GM18867 (cell line): ENCODE measurements around the gene LONRF2.
A peak's percentile ranks its signal among the peaks of the same experiment; 100 is the strongest.

Source experiments
- ATAC-seq: cut with Tn5 transposase; IDR thresholded peaks from one replicate; pipeline ENCODE4 v1.9.1; 2021; ENCODE audit warnings: mild to moderate bottlenecking, moderate library complexity; ENCODE audit not compliant: unreplicated experiment

Gene LONRF2

DNA sequence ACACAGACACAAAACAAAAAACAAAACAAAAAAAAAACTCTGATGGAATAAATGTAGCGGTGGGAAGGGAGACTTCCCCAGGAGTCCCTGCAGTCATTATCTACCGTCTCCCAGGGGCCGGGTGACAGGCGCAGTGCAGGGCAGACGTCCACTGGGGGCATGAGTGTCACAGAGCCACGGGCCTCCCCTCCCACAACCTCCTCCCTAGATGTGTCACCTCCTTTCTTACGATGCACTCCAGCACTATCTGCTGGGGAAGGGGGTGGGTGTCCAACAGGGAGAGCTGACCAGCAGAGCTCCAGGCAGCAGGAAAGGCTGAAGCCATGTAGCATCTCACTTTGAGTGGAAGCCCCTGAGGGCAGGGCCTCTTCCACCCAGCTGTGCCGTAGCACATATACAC is 84.5 kb downstream of the LONRF2 start:
- no peak for ATAC-seq

DNA sequence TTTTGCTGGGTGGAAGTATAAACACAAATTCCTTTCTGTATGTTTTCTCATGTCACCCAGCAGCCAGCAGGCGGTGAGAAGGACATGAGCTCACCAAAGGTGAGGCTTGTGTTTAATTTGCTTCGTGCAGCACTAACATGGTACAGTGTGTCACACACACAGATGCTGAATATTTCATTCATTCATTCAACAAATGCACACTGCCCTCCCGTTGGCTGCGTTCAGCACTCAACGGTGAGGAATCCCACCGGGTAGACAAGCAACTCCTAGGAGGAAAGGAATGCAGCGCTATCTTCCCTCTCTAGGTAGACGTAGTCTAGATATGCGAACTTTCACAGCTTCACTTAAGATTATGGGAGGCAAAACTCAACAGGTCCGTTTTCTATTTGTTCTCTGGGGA is 85.1 kb downstream of the LONRF2 start:
- no peak for ATAC-seq

DNA sequence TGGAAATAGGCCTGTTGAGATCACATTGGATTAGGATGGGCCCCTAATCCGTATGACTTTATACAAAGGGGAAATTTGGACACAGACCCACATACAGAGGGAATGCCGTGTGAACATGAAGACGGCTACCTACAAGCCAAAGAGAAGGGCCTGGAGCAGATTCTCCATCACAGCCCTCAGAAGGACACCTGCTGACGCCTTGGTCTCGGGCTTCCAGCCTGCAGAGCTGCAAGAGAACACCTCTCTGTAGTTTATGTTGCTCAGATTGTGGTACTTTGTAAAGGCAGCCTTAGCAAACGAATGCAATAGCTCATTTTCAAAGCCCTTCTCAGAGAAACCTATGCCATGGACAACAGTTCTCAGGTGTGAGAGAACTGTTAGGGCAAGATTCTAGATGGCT is 86.1 kb downstream of the LONRF2 start:
- no peak for ATAC-seq

DNA sequence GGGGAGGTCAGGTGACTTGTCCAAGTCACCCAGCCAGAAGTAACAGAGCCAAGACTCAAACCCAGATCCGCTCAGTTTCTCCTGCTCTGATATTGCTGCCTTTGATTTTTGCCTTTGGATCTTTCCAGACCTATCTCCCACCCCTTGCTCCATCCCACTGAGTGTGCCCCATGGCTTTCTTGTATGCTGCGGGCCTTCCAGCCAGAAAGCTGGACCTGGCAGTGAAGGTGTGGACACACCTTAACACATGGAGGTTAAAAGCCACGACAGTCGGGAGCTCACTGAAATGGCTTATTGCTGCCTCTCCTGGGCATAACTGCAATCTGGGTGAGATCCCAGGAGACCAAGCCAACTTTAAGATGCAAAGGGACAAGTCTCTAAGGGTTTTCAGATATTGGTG is 86.7 kb downstream of the LONRF2 start:
- no peak for ATAC-seq

DNA sequence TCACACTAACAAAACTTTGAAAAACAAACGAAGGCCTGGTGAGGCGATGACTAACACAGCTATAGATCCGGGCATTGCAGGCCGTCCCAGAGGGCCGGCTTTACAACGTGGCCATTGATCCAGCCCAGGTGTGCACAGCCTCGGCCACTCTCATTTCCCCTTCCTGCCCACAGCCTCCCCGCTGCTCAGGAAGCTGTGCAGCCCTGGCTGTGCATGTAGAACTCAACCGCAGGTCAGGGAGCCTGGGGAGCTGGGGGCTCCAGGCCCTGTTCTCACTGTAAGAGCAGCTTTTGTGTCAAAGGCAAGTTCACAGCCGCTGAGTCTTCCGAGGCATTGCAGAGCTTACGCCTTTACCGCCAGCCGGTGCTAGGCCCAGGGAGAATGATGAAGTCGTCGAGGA is 87.2 kb downstream of the LONRF2 start:
- peak; percentile 90 for ATAC-seq

DNA sequence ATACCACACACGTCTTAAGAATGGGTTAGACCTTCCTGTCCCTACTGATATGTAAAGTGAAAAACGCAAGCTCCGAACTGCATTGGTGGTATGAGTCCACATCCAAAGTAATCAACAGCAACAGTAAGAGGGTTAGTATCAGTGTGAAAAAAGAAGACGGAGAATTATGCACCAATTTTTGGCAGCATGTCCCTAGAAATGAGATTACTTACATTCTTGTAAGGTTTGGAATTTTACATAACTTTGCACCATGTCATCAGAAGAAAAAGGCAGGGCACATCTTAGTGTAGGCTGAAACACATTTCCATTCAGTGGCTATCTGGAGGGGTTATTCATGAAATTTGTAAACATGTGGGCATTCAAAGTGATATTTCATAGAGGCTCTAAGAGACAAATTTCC is 88.2 kb downstream of the LONRF2 start:
- ATAC-seq: no peak

DNA sequence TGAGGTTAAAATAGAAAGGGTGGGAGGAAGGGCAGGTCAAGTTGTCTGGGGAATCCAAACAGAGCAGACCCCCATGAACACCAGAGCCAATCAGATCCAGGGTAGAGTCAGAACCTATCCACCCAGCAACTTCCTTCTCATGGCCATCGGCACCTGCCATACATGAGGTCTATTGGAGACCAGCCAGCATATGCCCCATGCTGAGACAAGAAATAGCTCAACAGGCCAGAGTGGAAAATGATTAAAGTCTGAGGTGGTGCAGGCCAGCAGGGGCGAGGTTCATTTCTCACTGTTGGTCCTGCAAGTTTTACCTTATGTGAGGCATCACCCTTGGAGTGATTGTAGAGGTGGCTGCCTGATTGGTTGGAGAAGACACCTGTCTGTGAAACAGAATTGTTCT is 89.2 kb downstream of the LONRF2 start:
- no peak for ATAC-seq

DNA sequence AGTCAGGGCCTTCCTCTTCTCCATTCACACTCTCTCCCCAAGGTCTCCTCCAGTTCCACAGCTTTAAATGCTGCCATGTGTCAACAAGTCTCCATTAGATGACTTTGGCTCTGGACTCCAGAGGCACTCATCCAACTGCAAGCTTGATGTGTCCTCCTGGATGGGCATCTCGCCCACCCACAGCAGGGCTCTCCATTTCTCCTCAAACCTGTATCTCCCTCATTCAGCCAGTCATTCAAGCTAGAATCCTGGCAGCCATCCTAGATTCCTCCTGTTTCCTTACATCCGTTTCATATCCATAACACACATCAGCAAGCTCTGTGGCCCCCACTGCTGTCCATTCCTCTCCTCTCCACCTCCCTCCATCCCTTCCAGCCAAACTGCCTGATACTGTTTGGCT is 91.5 kb downstream of the LONRF2 start:
- ATAC-seq: no peak

DNA sequence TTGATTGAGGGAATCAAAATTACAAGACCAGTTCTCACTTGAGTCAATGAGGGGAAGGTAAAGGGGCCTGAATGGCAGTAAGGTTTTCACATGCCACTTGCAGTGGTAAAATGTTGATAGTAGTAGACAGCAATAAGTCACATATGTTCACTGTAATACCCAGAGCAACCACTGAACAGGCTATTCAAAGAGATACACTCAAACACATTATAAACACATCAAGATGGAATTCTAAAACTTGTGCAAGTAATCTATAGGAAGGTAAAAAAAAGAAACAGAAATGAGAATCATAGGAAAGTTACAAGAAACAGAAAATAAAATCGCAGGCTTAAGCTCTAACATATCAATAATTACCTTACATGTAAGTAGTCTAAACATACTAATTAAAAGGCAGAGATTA is 93.3 kb downstream of the LONRF2 start:
- ATAC-seq: no peak

DNA sequence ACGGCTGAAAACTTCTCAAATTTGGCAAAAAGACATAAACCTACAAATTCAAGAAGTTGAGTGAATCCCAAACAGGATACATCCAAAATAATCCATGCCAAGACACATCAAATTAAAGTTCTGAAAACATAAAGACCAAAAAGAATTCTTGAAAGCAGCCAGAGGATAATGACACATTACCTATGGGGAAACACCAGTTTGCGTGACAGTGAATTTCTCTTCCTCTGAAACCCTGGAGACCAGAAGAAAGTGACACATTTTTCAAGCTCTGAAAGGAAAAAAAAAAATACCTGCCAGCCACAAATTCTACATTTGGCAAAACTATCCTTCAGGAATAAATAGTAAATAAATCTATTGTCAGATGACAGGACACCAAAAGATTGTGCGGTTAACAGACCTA is 93.9 kb downstream of the LONRF2 start:
- no peak for ATAC-seq

DNA sequence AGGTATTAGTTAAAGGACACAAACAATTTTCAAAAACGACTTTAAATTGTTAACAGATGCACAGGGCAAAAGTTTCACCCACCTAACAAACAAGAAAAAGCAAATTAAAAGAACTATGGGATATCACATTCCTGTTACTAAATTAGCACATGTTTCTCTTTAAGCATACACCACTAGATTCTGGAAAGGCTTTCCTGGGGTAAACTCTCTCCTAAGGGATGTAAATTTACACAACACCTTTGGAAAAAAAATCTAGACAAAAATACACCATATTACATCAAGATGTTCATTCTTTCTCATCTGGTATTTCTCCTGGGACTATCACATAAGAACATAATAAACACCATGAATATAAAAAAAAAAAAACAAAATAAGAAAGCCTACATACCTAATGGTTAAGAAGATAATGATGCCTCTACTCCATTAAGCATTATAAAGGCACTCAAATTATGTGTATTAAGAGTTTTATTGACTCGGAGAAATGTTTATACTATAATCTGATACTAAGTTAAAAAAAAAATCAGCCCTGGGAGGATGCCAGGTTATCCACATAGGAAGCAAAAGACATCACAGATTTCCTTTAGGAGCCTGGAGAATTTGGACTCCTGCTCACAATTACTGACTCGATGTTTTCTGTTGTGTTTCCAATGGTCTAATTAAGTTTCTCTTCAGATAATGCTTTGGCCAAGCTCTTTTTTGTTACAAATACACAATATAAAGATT is 97.2 kb downstream of the LONRF2 start:
- ATAC-seq: no peak

DNA sequence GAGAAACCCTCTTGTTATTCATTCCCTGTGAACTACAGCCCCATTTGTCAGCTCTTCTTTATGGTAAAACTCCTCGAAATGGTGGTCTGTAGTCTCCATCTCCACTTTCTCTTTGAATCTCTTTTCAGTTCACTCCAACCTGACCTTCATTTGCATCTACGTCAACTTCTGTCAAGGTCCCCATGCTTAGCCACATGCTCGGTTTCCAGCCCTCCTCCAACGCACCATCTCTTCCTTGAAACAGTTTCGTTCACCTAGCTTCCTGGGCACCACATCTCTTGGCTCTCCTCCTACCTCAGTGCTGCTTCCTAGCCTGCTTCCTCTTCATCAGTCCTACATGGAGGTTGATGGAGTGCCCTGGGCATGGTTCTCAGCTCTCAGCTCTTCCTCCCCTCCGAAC is 98.8 kb downstream of the LONRF2 start:
- ATAC-seq: no peak
